Erythroblast (primary cell): ENCODE data around the gene GPR137.

Source experiments
- GATA1 ChIP-seq: IDR thresholded peaks from 2 replicates; pipeline ENCODE4 v1.6.1; 2011; ENCODE audit warnings: low read depth, mild to moderate bottlenecking, control low read depth, low read length, moderate library complexity
- POLR2A ChIP-seq: IDR thresholded peaks from 2 replicates; pipeline ENCODE4 v1.6.1; 2011; ENCODE audit warnings: mild to moderate bottlenecking, low read length

- no peak for TF ChIP-seq POLR2A
- no peak for TF ChIP-seq GATA1
Observed at GRCh38 chr11:64289002-64289564, 3.4 kb downstream of the GPR137 start.
